Stimulated activated CD8-positive, alpha-beta memory T cell treated with anti-CD3 and anti-CD28 coated beads, Interleukin-12 subunit alpha, Interleukin-12 subunit beta, amount 100 ng/mL, for 24 hours (primary cell): ENCODE data around the gene TAF4B.
"Not testable (repeated sequence)": the region's sequence is repeated elsewhere in the genome, so short reads cannot be mapped to it uniquely, and the experiment has no call there.

Experiments used
- DNase-seq: peaks from one replicate; pipeline ENCODE4 v3.0.0-alpha.2; 2020; ENCODE audit errors: extremely low read depth

Gene TAF4B

DNA sequence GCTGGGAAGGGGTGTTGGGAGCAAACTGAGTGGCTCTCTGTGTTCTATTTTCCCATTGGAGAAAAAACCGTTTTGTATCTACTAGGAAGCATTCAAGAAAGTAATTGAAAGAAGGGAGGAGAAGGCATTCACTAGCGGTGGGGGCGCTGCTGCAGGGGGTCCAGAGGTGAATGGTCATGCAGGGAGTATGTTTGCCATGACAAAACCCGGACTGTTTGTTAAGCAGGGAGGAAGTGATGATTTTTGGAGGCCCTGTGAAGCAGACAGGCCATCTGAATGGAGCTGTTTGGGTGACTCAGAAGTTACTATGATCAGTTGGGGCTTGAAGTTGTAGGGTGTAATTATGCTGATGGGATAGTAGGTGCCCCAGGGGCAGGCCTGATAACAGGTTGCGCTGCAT is 7.0 kb downstream of the TAF4B start:
- no peak for DNase-seq

DNA sequence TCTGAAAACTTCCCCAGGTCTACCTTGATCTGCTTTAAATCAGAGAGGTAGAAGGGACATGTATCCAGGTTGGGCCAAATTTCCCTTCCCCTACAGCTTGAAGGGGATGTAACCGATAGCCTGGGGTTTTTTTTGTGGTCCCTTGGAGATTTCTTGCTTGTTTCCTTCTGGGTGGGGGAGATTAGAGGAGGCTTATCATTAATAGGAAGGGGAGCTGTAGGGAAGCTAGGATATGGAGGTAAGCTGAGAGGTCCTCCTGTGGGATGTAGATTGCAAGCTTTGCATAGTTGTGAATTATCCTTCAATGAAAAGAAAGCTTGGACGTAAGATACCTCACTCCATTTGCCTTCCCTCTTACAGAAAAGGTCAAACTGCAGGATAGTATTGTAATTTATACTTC is 11.1 kb downstream of the TAF4B start:
- DNase-seq: not testable (repeated sequence)

GRCh38 chr18:26238718-26239117 is 12.5 kb downstream of the TAF4B start:
- DNase-seq: not testable (repeated sequence)

GRCh38 chr18:26242392-26242791 is 16.1 kb downstream of the TAF4B start:
- DNase-seq: not testable (repeated sequence)

GRCh38 chr18:26245434-26245833 is 19.2 kb downstream of the TAF4B start:
- not testable (repeated sequence) for DNase-seq

- DNase-seq: no peak
These were observed 26.2 kb downstream of the TAF4B start for GRCh38 chr18:26252411-26252810.

DNA sequence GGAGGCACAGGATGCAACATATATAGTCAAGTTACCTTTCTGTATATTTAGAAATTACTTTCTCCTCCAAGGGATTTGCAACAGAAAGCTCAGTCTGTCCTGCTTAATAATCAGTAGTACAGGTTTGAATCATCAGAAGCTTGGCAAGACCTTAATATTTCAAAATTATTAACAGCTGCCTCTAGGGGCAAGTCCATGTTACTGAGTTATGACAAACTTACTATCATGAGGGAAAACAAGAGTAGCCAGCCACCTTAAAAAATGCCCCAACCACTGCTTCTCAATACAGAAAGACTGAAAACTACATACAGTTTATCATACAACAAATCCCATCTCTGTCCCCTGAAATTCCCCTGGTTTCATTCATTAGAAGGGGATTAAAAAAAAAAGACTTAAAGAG is 28.6 kb downstream of the TAF4B start:
- not testable (repeated sequence) for DNase-seq

- DNase-seq: no peak
These were observed 29.7 kb downstream of the TAF4B start for GRCh38 chr18:26255695-26256622.

DNA sequence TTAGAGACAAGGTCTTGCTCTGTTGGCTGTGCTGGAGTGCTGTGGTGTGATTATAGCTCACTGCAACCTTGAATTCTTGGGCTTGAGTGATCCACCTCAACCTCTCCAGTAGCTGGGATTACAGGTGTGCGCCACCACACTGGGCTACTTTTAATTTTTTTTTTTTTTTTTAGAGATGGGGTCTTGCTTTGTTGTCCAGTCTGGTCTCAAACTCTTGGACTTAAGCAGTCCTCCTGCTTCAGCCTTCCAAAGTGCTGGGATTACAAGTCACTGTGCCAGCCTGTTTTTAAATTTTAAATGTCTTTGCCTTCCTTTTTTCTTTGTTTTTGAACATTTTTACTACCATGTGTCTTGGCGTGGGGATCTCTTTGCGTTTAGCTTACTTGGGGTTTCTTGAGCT is 32.5 kb downstream of the TAF4B start:
- DNase-seq: no peak

DNA sequence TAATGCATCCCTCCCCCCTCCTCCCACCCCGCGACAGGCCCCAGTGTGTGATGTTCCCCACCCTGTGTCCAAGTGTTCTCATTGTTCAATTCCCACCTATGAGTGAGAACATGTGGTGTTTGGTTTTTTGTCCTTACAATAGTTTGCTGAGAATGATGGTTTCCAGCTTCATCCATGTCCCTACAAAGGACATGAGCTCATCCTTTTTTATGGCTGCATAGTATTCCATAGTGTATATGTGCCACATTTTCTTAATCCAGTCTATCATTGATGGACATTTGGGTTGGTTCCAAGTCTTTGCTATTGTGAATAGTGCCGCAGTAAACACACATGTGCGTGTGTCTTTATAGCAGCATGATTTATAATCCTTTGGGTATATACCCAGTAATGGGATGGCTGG is 33.2 kb downstream of the TAF4B start:
- DNase-seq: not testable (repeated sequence)

DNA sequence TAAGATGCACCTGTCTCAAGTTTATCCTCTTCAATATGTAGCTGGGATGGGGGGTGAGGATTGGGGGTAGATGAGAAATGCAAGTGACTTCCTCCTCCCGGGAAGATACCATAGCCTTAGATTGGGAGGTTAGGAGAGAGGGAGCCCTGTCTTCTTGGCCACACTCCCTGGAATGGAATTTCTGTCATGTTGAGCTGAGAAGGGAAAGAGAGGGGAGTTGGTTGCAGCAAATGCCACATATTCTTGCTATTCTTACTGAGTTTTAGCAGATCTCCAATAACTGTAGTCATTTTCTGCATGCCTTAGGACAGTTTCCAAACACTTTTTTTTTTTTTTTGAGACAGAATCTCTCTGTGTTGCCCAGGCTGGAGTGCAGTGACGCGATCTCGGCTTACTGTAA is 35.9 kb downstream of the TAF4B start:
- DNase-seq: no peak

DNA sequence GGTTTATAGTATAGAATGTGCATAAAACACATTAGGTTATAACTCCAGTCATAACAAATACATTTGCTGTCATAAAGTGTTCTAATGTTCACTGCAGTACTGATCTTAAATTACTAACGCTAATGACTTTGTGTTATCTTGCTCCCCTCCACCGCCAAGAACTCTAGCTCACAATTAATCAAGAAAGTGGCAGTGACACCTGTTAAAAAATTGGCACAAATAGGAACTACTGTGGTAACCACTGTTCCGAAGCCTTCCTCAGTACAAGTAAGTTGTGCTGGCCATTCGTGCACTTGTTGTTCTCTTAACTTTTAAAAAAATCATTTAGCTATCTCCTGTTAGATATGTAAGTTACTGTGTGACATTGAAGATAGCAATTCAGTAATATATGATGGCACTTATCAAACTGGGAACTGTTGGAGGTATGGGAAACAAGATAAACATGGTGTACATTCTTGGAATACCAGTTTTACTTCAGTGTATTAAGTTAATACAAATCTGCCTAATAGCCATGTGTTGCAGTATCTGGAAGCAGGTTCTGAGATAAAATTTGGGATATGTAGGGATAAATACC is 41.2 kb downstream of the TAF4B start:
- no peak for DNase-seq

- DNase-seq: no peak
These were observed 42.2 kb downstream of the TAF4B start for GRCh38 chr18:26268454-26268853.

- no peak for DNase-seq
These were observed 45.8 kb downstream of the TAF4B start for GRCh38 chr18:26271917-26272549.

GRCh38 chr18:26277374-26277773 is 51.1 kb downstream of the TAF4B start:
- no peak for DNase-seq

- no peak for DNase-seq
These were observed 53.2 kb downstream of the TAF4B start for GRCh38 chr18:26279428-26279827.

DNA sequence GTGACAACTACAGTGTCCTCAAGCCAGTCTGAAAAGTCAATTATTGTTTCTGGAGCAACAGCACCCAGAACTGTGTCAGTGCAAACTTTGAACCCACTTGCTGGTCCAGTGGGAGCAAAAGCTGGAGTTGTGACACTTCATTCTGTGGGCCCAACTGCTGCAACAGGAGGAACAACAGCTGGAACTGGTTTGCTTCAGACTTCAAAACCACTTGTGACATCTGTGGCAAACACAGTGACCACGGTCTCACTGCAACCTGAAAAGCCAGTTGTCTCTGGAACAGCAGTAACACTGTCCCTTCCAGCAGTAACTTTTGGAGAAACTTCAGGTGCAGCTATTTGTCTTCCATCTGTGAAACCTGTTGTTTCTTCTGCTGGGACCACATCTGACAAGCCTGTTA is 59.8 kb downstream of the TAF4B start:
- no peak for DNase-seq

- no peak for DNase-seq
These were observed 61.4 kb downstream of the TAF4B start for GRCh38 chr18:26287644-26288043.

DNA sequence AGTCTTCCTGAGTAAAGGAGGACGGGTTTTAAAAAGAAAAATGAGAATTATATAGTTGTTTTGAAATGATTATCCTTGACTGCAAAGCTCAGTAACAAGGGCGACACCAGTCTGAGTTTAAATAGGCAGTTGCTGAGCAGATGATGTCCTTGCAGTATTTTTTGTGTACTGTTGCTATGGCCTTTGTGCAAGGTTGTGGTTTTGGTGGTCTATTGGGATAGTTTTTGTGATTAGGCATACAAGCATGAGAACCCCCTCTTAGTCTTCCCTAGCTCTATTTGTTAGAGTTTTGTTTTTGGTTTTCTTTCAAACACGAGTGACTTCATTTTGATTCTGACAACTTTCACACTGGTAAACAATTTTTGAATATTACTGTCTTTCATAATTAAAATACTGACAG is 64.1 kb downstream of the TAF4B start:
- no peak for DNase-seq

GRCh38 chr18:26293982-26294381 is 67.7 kb downstream of the TAF4B start:
- no peak for DNase-seq

DNA sequence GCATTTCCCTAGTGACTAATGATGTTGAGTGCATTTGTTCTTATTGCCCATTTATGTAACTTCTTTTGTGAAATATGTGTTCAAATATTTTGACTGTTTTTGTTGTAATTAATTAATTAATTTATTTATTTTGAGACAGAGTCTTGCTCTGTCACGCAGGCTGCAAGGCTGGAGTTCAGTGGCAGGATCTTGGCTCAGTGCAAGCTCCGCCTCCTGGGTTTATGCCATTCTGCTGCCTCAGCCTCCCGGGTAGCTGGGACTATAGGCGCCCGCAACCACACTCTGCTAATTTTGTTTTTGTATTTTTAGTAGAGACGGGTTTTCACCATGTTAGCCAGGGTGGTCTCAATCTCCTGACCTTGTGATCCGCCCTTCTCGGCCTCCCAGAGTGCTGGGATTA is 71.9 kb downstream of the TAF4B start:
- DNase-seq: no peak

DNA sequence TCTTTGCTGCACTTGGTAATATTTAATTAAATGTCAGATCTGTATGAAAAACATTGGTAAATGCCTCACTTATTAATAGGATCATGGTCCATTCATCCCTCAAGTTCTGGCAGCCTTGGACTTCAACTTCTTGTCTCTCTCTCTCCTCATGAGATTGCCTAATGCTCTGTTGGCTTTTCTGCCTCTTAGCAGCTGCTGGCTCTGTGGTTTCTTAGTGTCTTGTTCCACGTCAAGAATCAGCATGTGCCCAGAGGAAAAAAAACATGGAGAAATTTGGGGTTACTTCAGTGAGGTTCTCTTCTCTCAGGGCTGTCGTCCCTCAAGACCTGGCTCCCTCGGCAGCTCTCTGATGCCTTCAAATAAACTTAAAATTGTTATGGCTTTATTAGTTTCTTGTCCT is 75.4 kb downstream of the TAF4B start:
- DNase-seq: no peak

DNA sequence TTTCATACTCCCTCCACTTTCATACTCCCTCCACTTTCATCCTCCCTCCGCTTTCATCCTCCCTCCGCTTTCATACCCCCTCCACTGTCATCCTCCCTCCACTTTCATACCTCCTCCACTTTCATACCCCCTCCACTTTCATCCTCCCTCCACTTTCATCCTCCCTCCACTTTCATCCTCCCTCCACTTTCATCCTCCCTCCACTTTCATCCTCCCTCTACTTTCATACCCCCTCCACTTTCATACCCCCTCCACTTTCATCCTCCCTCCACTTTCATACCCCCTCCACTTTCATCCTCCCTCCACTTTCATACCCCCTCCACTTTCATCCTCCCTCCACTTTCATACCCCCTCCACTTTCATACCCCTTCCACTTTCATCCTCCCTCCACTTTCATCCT is 77.0 kb downstream of the TAF4B start:
- DNase-seq: not testable (repeated sequence)
